ENCODE measurements around the gene GPR18.

- TF ChIP-seq CTCF (IDR thresholded peaks at IDR 0.05) (no peak), POLR2A (IDR thresholded peaks at IDR 0.05) (no peak)
Measured at GRCh38 chr13:99206226-99206625, 52.0 kb downstream of the GPR18 start.
